ENCODE measurements around the gene NECTIN3.

The NECTIN3 gene

DNA sequence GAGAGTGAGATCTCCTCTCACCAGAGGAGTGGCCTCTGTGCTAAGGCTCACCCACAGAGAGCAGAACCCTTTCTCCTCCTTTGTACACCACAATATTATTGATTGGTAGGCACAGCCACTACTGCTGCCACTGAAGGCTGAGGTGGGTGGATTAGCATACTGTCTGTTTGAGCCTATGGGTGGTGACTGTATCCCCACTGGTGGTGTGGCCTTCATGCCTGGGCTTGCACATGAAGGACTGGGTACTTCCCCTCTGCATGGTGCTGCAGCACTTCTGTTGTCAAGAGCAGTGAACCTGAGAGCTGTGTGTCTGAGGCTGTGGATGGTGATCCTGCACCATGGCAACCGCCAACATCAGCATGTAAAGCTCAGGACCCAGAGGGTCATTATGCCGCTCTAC lies 35.7 kb upstream of the NECTIN3 start:
- DNase-seq (ENCODE audit: low spot score) = no peak
- TF ChIP-seq, protein P1, sequence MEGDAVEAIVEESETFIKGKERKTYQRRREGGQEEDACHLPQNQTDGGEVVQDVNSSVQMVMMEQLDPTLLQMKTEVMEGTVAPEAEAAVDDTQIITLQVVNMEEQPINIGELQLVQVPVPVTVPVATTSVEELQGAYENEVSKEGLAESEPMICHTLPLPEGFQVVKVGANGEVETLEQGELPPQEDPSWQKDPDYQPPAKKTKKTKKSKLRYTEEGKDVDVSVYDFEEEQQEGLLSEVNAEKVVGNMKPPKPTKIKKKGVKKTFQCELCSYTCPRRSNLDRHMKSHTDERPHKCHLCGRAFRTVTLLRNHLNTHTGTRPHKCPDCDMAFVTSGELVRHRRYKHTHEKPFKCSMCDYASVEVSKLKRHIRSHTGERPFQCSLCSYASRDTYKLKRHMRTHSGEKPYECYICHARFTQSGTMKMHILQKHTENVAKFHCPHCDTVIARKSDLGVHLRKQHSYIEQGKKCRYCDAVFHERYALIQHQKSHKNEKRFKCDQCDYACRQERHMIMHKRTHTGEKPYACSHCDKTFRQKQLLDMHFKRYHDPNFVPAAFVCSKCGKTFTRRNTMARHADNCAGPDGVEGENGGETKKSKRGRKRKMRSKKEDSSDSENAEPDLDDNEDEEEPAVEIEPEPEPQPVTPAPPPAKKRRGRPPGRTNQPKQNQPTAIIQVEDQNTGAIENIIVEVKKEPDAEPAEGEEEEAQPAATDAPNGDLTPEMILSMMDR (IDR thresholded peaks at IDR 0.05; ENCODE audit: borderline replicate concordance, control extremely low read depth, extremely low read depth, insufficient read depth, missing control alignments) = no peak
- in situ Hi-C loops (cut with MboI; ENCODE audit: low sequenced_read_pairs, unreplicated experiment) = no loop called here

DNA sequence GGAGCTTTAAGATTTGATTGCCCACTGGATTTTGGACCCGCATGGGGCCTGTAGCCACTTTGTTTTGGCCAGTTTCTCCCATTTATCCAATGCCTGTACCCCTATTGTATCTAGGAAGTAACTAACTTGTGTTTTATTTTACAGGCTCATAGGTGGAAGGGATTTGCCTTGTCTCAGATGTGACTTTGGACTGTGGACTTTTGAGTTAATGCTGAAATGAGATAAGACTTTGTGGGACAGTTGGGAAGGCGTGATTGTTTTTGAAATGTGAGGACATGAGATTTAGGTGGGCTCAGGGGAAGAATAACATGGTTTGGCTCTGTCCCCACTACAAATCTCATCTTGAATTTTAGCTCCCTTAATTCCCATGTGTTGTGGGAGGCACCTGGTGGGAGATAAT lies 30.7 kb upstream of the NECTIN3 start:
- TF ChIP-seq, protein P1 (IDR thresholded peaks at IDR 0.05; ENCODE audit: borderline replicate concordance, control extremely low read depth, extremely low read depth, insufficient read depth, missing control alignments) = no peak
- no peak for DNase-seq (ENCODE audit: low spot score)
- in situ Hi-C loops (cut with MboI; ENCODE audit: low sequenced_read_pairs, unreplicated experiment) = no loop called here

DNA sequence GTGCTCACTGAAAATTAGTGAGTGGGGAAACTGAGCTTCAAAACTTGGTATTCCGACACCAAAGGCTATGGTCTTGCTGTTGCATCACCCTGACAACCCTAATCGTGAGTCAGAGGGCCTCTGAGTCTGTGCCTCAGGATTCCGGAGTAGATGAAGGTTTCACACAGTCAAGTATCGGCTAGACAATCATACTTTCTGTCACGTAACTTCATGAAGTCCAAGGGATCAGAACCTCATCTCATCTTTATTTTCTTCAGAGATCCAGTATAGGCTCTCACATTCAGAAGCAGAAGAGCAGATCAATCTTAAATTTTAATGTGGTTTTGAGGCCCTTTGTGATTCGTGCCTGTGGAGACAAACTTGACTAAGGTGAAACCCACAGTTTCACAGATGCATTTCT lies 26.1 kb upstream of the NECTIN3 start:
- no peak for DNase-seq (ENCODE audit: low spot score)
- TF ChIP-seq, protein P1 (IDR thresholded peaks at IDR 0.05; ENCODE audit: borderline replicate concordance, control extremely low read depth, extremely low read depth, insufficient read depth, missing control alignments) = no peak
- in situ Hi-C loops (cut with MboI; ENCODE audit: low sequenced_read_pairs, unreplicated experiment) = no loop called here

DNA sequence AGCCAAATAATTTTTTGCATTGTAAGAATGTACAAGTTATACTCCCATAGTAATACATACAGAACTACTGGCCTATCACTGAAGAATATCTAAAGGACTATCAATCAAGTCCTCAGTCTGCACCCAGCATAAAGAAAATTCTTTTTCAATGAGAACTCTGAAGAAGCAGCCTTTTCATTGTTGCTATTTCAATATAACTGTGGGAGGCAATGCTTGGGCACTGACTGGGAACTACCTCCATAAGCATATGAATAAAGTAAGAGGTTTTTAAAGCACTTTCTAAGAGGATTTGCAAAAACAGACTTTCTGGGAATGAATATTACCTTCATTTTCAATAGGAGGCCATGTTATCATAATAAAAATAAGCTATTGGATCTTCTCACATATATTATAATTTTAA lies 24.6 kb upstream of the NECTIN3 start:
- no peak for DNase-seq (ENCODE audit: low spot score)
- TF ChIP-seq, protein P1 (IDR thresholded peaks at IDR 0.05; ENCODE audit: borderline replicate concordance, control extremely low read depth, extremely low read depth, insufficient read depth, missing control alignments) = no peak
- in situ Hi-C loops (cut with MboI; ENCODE audit: low sequenced_read_pairs, unreplicated experiment) = no loop called here

DNA sequence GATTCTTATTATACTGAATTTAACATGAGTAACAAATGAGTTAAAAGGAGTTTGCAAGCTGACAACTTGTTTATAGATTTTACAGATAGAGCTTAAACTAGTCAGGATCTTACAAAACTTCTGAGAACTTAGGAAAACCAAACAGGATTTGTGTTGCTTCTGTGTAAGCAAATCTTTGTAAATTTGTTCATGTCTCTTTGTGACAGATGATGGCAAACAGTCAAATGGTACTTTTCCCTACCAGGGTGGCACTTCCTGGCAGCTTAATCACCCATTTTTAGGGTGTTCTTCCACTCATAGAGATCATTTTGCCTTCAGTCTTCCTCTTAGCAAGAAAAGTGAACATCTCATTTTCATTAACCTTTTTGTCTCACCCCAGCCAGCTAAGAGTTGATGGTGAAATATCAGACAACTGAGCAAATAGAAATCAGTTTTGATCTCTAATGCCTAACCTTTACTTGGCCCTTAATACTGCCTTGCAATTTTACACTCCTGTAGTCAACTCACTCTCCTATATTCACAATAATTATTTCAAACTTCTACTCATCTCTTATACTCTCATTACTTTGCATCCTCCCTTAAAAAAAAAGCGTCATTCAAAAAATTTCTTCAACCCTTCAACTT lies 23.7 kb upstream of the NECTIN3 start:
- no peak for DNase-seq (ENCODE audit: low spot score)
- TF ChIP-seq, protein P1 (IDR thresholded peaks at IDR 0.05; ENCODE audit: borderline replicate concordance, control extremely low read depth, extremely low read depth, insufficient read depth, missing control alignments) = no peak
- in situ Hi-C loops (cut with MboI; ENCODE audit: low sequenced_read_pairs, unreplicated experiment) = no loop called here

DNA sequence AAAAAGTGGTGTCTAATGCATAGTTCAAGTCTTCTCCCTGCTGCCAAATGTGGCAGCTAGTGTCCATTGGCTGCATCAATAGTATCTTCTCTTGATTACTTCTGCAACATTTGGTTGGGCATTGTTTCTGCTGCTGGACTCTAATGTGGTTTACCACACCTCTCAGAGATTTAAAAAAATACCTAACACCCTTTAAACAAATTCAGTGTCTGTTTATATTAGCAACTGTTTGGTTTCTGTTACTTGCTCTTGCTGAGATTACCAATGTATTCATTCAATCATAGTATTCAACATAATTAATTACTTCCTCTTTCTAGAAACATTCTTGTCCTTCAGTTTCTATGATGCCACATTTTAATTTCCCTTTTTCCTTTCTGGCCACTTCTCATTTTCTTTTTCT lies 20.3 kb upstream of the NECTIN3 start:
- TF ChIP-seq, protein P1 (IDR thresholded peaks at IDR 0.05; ENCODE audit: borderline replicate concordance, control extremely low read depth, extremely low read depth, insufficient read depth, missing control alignments) = no peak
- in situ Hi-C loops (cut with MboI; ENCODE audit: low sequenced_read_pairs, unreplicated experiment) = no loop called here
- DNase-seq (ENCODE audit: low spot score) = no peak
